Loucy (cell line): ENCODE results near the gene IL17B.

Experiments
- H2AFZ ChIP-seq: fragments of 200-600 bp; sonication (generic); 2 replicates; pipeline ENCODE4 v1.6.0; 2016; ENCODE audit warnings: antibody characterized with exemption, mild to moderate bottlenecking, low read length, moderate library complexity
- H3F3A ChIP-seq: fragments of 200-600 bp; 2 replicates; pipeline ENCODE4 v1.6.0; 2016; ENCODE audit warnings: antibody characterized with exemption, low read depth, mild to moderate bottlenecking
- H3K27me3 ChIP-seq: fragments of 200-600 bp; sonication (generic); 2 replicates; pipeline ENCODE4 v1.6.1; 2014; ENCODE audit warnings: low read length, mild to moderate bottlenecking; ENCODE audit not compliant: insufficient read depth, poor library complexity, severe bottlenecking
- H3K36me3 ChIP-seq: fragments of 200-600 bp; sonication (generic); 2 replicates; pipeline ENCODE4 v1.6.1; 2016; ENCODE audit warnings: low read length; ENCODE audit not compliant: insufficient read depth
- H3K4me1 ChIP-seq: fragments of 200-600 bp; sonication (generic); 2 replicates; pipeline ENCODE4 v1.5.1; 2014; ENCODE audit warnings: low read length, mild to moderate bottlenecking; ENCODE audit not compliant: insufficient read depth, poor library complexity, severe bottlenecking
- H3K4me2 ChIP-seq: fragments of 200-600 bp; sonication (generic); 2 replicates; pipeline ENCODE4 v1.6.0; 2014; ENCODE audit warnings: antibody characterized with exemption, low read length, low read depth, mild to moderate bottlenecking; ENCODE audit not compliant: poor library complexity, severe bottlenecking
- H3K4me3 ChIP-seq: fragments of 200-600 bp; sonication (generic); 2 replicates; pipeline ENCODE4 v1.5.1; 2014; ENCODE audit warnings: low read length, mild to moderate bottlenecking, mixed read lengths; ENCODE audit not compliant: poor library complexity, severe bottlenecking
- H3K79me2 ChIP-seq: fragments of 200-600 bp; sonication (generic); 2 replicates; pipeline ENCODE4 v1.6.1; 2014; ENCODE audit warnings: low read length; ENCODE audit not compliant: insufficient read depth
- H3K9ac ChIP-seq: fragments of 200-600 bp; sonication (generic); 2 replicates; pipeline ENCODE4 v1.6.0; 2014; ENCODE audit warnings: mild to moderate bottlenecking, low read depth, low read length, moderate library complexity; ENCODE audit not compliant: poor library complexity, severe bottlenecking
- H3K9me2 ChIP-seq: fragments of 200-600 bp; sonication (generic); replicated peaks from 2 replicates; pipeline ENCODE4 v1.6.1; 2016; ENCODE audit warnings: low read depth, low read length, mixed read lengths
- H3K9me3 ChIP-seq: fragments of 200-600 bp; sonication (generic); 2 replicates; pipeline ENCODE4 v1.6.1; 2014; ENCODE audit warnings: mild to moderate bottlenecking, antibody characterized with exemption, low read length, low read depth; ENCODE audit not compliant: insufficient read depth
- H4K20me1 ChIP-seq: fragments of 200-600 bp; sonication (generic); 2 replicates; pipeline ENCODE4 v1.6.0; 2014; ENCODE audit warnings: antibody characterized with exemption, low read length, mild to moderate bottlenecking; ENCODE audit not compliant: insufficient read depth, poor library complexity, severe bottlenecking
- CTCF ChIP-seq: fragments of 200-600 bp; sonication (generic); conservative IDR thresholded peaks from 2 replicates; pipeline ENCODE4 v1.5.1; 2014; ENCODE audit warnings: mild to moderate bottlenecking, antibody characterized with exemption, low read length
- EZH2phosphoT487 ChIP-seq: fragments of 200-600 bp; IDR thresholded peaks from 2 replicates; pipeline ENCODE4 v1.6.1; 2018; ENCODE audit warnings: antibody characterized with exemption, mild to moderate bottlenecking, moderate library complexity, borderline replicate concordance

Gene IL17B

DNA sequence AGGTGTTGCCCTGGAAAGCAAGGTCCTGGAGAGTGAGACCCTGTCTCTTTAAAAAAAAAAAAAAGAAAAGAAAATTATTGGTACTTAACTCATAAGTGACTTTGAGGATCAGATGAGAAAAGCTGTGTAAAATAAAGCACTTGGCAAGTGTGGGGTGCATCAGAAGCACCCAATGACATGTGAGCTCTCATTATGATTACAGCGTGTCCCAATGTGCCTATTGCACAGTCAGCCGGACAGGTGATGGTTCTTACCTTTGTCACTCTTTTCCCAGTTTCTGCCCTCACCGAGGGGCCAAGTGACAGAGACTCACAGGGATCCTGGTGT, 40.4 kb upstream of the IL17B start:
- H3K79me2 ChIP-seq = no peaks in the 10 kb centered on the region
- H3K9me2 ChIP-seq = no peaks in the 10 kb centered on the region
- H3F3A ChIP-seq = no peaks in the 10 kb centered on the region
- no peak overlapping the region for H3K9ac ChIP-seq
- H4K20me1 ChIP-seq = no peaks in the 10 kb centered on the region
- H3K27me3 ChIP-seq = no peaks in the 10 kb centered on the region
- no peaks in the 10 kb centered on the region for H3K36me3 ChIP-seq
- H3K4me1 ChIP-seq = peaks cover 6% of the 10 kb centered on the region
- H2AFZ ChIP-seq = no peak overlapping the region
- no peak overlapping the region for H3K4me3 ChIP-seq
- no peak for TF ChIP-seq CTCF
- no peak for TF ChIP-seq EZH2phosphoT487
- no peak overlapping the region for H3K4me2 ChIP-seq
- H3K9me3 ChIP-seq = no peaks in the 10 kb centered on the region

DNA sequence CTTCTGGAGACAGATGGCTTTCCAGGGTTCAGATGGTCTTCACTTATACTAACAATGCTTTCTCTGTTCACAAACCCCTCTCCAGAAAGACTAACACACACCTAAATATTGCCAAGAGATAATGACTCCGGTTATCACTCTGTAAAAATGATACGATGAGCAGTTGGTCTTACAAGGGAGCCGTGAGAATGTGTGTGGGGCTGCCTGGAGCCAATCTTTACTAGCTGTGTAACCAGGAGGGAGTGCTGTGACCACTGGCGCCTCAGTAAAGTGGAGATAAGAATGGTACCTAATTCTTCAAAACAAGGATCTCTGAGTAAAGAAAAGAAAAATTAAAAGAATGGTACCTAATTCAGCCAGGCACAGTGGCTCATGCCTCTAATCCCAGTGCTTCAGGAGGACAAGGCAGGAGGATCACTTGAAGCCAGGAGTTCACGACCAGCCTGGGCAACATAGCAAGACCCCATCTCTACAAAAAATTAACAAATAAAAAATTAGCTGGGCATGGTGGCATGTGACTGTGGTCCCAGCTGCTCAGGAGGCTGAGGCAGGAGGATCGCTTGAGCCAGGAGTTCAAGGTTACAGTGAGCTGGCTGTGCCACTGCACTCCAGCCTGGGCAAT, 39.9 kb upstream of the IL17B start:
- Histone ChIP-seq H3K4me2 (no peak overlapping the region), H3F3A (no peaks in the 10 kb centered on the region), H3K27me3 (no peaks in the 10 kb centered on the region), H3K9me3 (no peaks in the 10 kb centered on the region), H3K79me2 (no peaks in the 10 kb centered on the region), H4K20me1 (no peaks in the 10 kb centered on the region), H2AFZ (no peak overlapping the region), H3K4me3 (no peak overlapping the region), H3K9me2 (no peaks in the 10 kb centered on the region), H3K9ac (no peak overlapping the region), H3K4me1 (peaks cover 6% of the 10 kb centered on the region), H3K36me3 (no peaks in the 10 kb centered on the region)
- no peak for TF ChIP-seq EZH2phosphoT487
- no peak for TF ChIP-seq CTCF

GRCh38 chr5:149417711-149418368, 38.7 kb upstream of the IL17B start:
- no peak overlapping the region for H2AFZ ChIP-seq
- H3K4me1 ChIP-seq = peaks cover 6% of the 10 kb centered on the region

More at GRCh38 chr5:149417711-149418368, 38.7 kb upstream of the IL17B start:
- Histone ChIP-seq H3K4me2 (no peak overlapping the region), H3K36me3 (no peaks in the 10 kb centered on the region), H4K20me1 (no peaks in the 10 kb centered on the region), H3F3A (no peaks in the 10 kb centered on the region), H3K9me2 (no peaks in the 10 kb centered on the region), H3K79me2 (no peaks in the 10 kb centered on the region), H3K4me3 (no peak overlapping the region), H3K27me3 (no peaks in the 10 kb centered on the region), H3K9ac (no peak overlapping the region), H3K9me3 (no peaks in the 10 kb centered on the region)
- TF ChIP-seq EZH2phosphoT487 (no peak), CTCF (no peak)
